Non-pigmented ciliary epithelial cell (primary cell): ENCODE results near the gene SHISA7.
"Not testable (repeated sequence)": the region's sequence is repeated elsewhere in the genome, so short reads cannot be mapped to it uniquely, and the experiment has no call there.

Experiments used
- DNase-seq: peaks from one replicate; pipeline ENCODE4 v3.0.0-alpha.2; 2010; ENCODE audit warnings: low read depth

The SHISA7 gene

DNA sequence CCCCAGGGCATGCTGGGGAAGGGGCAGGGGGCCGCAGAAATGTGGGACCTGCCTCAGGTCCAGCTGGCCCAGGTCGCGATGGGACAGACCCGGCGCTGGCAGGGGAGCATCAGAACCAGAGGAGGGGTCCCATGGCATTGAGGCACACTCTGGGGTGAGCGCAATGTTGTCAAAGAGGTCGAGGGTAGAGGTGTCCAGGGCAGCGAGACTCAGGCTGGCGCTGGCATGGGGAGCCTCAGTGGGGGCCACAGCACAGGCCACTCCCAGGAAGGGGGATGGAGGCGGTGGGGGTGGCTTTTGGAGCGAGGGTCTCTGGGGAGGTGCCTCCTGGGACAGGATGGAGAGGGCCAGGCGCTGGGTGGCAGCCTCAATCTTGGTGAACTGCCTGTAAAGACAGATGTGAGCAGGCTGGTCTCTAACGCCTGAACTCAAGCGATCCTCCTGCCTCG lies 20.5 kb upstream of the SHISA7 start:
- no peak for DNase-seq

DNA sequence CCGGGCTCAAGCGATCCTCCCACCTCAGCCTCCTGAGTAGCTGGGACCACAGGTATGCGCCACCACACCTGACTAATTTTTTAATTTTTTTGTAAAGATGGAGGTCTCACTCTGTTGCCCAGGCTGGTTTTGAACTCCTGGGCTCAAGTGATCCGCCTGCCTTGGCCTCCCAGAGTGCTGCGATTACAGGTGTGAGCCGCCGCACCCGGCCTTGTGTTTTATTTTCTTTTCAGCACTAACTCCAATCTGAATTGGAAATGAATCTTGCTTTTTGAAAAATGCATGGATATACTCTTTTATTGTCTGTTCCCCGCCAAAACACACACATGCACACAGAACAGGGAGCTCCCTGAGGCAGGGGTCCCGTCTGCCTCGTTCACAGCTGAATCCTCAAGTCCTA lies 19.6 kb upstream of the SHISA7 start:
- no peak for DNase-seq

DNA sequence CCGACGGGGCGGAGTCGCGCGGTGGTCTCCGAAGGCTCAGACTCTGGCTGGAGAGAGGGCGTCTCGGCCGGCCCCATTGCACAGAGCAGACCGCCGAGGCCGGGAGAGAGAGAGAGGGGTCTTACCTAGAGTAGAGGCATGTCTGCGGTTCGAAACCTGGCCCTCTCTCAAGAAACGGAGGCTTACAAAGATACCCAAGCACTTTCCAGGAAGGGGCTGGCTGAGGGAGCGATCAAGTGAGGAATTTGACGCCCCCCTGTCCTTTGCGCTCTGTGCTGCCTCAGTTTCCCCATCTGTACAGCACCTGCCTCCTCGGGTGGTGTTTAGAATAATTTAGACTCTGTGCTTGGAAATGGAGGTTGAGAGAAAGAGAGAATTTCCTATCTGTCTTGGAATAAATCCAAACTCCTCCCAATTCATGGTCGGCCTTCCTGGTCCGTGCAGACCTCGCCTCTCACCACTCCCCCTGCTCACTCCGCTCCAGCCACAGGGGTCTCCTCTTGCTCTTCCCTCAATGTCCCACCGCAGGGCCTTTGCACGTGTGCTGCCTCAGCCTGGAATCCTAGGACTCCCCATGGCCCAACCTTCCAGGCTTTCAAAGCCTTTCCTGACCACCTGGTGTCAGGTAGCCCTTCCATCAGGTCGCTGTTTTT lies 19.0 kb upstream of the SHISA7 start:
- no peak for DNase-seq

DNA sequence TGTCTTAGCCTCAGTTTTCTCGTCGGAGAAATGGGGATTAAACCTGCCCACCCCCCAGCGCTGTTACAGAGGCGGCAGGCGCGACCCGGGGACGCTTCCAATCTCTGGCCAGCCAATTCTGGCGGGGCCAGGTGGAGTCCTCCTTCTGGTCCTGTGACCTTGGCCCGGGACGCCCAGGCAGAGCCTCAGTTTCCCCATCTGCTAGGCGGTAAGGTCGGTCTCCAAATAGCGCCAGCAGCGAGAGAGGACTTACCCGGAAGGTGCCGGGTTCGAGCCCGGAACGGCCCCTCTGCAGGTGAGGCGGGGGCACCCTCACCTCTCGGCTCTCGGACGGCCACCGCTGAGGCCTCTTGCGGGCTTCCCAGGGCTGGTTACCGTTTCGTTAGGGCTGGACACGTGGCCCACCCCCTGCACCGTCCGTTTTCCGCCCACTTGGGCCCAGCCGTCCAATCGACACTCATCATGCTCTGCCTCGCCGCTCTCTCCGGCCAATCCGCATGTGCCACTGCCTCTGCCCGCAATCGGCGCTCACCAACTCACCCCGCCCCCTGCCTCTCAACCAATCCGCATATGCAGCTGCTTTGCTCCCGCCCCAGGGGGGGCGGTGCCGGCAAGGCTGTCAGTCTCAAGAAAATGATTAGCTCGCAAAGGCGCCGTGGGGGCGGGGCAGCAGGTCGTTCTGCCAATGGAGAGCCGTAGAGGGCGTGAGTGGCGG lies 18.3 kb upstream of the SHISA7 start, which contains the start of gene ISOC2:
TSS of gene ISOC2 (minus strand) at position 384 of the 715 bp plus-strand sequence. CDS start 5,156 bp downstream, outside the sequence.
- DNase-seq = peak; percentile 98

DNA sequence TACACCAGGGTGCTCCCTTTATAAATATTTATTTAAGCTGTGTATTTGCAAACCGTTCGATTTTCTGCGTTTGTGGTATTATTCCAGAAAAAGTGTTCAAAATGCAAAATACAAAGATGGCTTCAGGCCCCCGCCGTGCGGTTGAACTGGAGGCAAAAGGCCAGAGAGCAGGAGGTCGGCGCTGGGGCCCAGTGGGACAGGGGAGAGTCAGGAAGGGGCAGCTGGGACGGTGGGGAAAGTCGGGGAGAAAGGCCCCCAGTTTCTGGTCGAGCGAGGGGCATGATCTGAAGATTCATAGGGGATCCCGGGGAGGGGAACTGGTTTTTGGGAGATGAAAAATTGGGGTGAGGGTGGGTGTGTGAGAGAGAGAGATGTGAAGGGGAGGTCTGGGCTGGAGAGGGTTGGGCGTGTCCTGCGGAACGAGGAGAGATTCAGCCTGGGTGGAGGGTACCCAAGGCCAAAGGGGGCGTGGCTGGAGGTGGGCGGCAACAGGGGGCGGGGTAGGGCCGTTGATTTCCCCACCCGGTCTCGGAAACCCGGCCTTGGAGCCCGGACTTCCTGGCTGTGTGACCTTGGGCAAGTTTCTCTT lies 17.7 kb upstream of the SHISA7 start:
- DNase-seq = no peak

DNA sequence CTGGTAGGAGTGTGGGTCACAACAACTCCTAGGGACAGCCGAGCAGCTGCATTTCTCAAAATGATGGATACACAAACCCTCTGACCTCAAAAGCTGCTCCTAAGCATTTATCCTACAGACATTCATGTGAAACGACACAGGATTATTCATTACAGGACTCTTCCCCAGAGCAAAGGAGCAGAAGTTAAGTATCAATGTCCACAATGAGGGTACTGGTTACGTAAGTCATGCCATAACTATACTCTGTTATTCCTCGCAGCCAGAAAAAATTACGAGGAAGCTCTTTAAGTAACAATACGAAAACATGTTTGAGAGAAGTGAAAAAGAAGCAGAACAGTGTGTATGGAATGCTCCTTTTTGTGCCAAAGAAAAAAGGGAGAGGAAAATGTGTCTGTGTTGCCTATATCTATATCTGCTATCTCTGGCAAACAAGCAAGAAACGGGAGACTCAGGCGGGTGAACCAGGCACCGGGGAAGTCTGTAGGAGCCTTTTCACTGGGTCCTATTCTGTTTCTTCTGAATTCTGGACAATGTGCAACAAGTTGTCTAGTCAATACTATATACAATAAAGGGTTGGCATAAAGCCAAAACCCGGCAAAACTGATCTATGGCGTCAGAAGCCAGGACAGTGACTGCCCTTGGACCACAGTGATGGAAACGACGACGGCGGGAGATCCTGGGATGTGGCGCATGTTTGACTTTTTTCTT lies 17.0 kb upstream of the SHISA7 start:
- DNase-seq = no peak

DNA sequence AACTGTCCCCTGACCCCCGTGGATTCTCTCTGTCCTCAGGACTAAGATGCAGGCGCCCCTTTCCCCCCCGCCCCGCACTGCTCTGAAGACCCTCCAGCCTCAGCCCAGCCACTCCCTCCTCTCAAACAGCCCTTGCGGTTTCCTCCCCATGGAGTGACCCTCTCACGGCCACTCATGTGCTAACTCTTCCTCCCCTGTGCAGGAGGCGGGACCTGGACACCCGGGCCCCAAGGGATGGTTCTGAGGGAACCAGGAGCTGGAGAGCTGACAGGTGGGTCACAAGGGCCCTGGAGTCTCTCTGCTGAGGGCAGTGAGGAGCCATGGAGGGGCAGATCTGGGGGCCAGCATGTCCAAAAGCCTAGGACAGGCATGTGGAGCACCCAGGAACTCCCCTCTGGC lies 16.4 kb upstream of the SHISA7 start:
- no peak for DNase-seq

DNA sequence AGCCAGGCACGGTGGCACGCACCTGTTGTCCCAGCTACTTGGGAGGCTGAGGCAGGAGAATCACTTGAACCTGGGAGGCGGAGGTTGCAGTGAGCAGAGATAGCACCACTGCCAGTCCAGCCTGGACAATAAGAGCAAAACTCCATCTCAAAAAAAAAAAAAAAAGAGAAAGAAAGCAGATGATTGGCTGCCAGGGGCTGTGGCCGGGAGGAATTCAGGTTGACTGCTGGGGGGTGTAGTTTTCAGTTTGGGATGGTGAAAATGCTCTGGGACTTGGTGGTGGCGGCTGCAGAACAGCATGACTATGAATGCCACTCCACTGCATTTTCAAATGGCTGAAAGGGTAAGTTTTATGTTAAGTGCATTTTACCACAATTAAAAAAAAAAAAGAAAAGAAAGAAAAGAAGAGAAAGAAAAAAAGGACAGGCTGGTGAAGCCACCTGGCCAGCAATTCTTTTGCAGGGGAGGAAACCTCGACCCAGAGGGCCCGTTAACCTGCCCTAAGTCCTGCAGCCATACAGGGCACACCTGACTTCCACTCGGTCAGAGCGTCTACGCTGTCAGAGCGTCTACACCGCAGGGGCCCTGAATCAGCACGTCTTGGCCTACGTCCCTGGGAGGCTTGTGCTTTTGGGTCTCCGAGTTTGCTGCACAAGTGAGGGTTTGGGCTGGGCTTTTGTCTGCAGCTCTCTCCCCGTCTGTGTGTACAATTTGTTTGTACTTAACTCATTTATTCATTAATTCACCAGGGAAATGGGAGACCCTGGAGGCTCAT lies 14.8 kb upstream of the SHISA7 start:
- DNase-seq = no peak

DNA sequence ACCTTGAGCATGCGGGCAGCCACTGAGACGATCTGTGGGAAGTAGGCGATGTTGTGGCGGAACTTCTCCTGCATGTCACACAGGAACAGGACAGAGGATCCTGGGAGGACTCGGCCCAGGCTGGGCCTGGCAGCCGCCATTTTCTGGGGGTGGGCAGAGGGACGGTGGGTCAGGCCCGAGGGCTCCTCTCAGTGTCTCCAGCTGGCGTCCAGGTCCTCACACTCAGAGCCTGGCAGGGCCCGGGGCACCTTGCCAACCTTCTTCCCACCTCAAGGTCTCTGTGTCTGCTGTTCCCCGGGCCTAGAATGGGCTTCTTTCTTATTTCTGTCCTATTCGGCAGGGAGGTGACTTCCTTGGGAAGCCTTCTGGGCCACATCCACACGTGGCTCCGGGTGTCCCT lies 13.2 kb upstream of the SHISA7 start:
- no peak for DNase-seq

DNA sequence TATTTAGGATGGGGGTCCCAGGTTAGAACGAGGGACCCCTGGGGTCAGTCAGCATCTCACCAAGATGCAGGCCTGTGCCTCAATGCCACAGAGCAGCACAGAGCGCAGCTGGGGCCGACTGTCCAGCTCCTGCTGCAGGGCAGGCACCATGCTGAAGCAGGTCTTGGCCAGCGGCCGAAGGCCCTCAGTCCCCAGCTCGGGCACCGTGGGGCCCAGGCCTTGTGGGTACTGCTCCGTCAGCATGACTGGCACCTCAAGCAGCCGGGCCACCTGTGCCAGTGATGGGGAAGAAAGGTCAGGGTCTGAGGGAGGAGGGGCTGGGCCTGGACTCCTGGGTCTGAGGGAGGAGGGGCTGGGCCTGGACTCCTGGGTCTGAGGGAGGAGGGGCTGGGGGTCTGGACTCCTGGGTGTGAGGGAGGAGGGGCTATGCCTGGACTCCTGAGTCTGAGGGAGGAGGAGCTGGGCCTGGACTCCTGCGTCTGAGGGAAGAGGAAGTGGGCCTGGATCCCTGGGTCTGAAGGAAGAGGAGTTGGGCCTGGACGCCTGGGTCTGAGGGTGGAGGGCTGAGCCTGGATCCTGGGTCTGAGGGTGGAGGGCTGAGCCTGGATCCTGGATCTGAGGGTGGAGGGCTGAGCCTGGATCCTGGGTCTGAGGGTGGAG lies 12.6 kb upstream of the SHISA7 start:
- DNase-seq = no peak

DNA sequence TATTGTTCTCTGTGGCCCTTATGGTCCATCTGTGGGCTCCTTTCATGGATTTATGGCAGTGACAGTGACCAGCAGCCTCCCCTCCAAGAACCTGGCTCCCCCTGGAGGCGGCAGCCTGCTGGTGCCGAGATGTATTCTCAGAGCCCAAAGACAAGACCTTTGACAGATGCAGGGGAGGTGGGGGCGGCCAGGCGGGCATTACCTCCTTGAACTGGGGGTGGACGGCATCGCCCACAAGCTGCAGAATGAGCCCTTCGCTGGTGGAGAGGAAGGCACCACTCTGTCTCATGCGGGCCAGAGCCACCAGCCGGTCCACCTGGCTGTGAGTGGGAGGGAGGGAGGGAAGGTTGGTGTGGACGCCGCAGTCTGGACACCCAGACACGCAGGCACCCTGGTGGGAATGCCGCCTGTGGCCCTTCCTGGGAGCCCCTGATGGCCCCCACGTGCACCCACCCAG lies 11.7 kb upstream of the SHISA7 start:
- no peak for DNase-seq

DNA sequence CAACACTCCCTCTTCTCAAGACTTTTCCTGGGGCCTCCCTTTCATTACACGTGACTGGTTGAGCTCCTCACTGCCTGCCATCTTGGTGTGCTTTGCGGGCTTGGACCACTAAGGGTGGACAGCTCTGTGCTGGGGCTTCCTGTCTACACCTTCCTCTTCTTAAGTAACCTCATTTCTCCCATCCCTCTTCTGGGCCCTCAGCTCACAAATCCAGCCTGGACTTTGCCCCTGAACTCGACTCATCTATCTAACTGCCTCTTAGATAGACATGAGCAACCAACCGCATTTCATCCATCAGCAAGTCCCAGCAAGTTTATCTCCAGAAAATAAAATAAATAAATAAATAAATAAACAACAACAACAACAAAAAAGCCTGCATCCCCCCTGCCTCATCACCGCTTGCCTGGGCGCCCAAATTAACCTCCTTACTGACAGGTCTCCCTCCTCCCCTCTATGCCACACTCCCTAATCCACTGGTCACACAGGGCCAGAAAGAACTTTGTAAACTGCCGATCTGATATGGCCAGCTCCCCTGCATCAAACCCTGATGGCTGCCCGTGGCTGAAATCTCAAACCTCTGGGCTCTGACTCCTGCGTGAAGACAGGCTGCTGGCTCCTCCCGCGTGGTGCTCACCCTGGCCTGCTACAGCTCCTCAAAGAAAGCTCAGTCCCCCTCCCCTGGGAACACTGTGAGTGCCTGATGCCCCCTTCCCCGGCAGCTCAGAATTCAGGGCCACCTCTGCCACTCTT lies 10.6 kb upstream of the SHISA7 start:
- DNase-seq = no peak

DNA sequence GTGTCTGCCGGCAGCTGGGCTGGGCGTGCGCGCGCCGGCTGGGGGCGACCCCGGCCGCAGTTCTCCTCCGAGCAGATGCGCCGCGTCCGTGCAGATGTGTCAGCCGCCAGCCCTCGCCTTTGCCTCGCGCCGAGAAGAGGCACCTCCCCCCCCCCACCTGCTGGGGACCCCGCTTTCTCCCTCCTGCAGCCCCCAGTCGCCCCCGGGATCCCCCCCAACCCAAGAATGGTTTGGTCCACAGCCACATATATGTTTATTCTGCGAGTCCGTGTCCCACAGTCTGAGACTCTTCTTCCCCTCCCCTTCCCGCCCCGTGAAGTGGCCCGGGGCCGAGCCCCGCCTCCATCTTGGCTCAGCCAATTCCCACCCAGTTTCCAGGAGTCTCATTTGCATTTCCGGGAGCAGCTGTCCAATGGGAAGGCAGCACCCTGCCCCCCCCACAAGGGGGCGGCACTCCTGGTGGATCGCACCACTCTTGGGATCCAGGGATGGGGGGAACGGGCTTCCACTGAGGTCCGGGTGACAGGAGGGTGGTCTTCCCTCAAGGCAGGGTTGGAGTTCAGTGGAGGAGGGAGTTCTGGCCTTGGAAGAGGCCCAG lies 9.7 kb upstream of the SHISA7 start:
- no peak for DNase-seq

DNA sequence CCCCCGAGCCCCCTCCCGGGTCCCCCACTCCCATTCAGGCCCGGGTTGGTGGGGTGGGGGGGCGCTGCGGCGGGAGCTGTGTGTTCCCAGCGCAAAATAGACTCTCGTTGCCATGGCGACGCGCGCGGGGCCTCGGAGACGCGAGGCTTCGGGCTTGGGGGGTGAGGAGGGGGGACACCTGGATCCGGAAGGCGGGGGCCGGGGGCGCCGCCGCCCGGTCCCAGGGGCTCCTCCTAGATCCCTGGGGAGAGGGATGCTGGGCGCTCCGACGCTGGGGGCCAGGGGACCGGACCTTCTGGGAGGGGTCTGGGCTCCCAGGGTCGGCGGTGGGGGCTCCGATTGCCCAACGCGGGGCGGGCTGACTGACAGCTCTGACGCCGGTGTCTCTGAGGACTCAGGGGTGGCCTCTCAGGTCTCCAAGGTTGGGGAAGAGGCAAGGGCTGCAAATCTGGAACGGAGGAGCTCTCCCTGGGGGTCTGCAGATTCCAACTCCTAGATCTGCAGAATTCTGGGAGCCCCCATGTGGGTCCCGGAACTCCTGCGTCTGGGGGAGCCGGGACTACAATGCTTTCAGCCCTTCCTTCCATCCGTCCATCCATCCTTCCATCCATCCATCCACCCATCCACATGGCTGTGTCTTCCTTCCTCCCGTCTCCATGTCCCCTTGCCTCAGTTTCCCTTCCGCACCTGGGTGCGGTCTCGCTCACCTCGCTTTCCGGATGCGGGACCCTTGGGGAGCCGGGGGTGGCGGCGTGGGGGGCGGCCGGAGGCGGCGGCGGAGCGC lies 9.1 kb upstream of the SHISA7 start:
- DNase-seq = no peak

DNA sequence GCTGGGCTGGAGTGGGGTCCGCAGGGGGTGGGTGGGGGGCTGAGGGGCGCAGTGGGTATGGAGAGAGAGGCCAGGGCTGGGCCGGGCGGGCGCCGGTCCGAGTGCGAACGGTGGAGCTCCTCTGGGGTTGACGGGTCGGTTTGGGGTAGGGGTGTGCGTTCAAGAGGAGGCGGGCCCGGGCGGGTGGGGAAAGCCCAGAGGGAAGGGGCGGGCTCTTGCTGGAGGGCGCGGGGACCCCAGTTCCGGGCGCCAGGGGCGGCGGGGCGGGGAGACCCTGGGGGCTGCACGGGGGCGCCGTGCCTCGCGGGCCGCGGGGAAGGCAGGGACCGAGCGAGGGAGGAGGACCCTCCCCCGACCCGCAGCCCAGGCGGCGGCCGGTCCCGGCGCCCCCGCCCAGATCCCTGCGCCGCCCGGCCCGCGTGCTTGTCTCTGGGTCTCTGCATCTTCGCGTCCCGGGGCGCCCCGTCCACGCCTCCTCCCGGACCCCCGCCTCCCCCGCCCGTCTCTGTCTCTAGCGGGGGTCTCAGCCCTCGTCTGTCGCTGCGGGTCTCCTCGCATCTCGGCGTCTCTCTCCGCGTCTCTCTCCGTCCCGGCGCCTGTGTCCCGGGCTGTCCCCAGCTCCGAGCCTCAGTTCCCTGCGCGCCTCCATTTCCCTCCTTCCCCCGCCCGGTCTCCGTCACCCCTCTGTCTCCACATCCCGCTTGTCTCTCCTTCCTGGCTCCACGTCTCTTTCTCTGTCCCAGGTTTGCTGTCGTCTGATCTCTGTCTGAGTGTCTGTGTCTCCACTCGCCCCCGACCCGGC lies 8.3 kb upstream of the SHISA7 start:
- no peak for DNase-seq

DNA sequence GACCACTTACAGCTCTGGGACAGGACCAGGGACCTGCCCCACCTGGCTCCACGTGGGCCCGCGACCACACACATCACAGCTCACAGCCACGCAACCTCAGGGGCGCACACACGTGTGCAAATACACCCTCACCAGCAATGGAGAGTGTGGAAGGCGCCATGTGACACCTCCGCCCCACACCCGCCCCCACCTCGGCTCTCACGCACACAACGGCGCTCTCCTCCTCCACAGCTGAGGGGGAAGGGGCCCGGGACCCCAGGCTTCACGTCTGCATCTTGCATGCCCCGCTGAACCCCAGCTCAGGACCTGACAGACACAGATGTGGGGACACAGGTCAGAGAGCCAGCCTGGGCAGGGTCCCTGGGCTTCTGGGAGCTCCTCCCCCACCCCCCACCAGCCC lies 6.4 kb upstream of the SHISA7 start:
- no peak for DNase-seq

DNA sequence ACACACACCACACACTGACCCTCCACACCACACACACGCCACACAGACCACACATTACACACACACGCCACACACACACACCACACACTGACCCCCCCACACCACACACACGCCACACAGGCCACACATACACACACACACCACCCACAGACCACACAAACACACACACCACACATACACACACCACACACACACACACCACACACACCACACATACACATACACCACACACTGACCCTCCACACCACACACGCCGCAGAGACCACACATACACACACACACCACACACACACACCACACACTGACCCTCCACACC lies 5.0 kb upstream of the SHISA7 start:
- DNase-seq = not testable (repeated sequence)

DNA sequence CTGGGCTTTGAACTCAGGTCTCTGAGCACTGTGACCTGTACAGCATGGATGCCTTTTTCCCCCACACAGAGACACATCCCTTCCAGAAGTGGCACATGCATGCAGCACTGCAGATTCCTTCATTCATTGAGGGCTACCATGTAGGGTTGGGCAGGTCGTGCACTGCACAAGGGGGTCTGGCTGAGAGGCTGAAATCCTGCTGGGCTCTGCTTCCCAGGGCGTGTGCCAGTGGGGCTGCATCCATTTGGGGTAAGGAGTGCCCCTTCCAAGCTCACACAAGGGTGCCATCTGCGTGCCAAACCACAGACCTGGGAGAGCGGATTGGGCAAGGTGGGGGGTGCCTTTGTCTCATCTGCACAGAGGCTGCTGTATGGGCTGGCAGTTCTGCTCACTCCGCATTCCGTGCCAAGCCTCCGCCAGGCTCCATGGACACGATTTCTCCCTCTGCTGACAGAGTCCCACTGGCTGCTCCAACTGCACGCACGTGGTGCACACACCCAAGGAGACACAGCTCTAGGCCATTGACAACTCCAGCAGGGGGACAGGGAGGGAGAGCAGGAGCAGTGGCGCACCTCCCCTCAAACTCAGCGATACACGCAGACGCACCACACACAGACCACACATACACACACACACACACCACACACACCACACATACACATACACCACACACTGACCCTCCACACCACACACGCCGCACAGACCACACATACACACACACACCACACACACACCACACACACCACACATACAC lies 4.5 kb upstream of the SHISA7 start:
- DNase-seq = no peak
